Kidney (tissue), 14 donors: Measurements from ENCODE around the gene DZANK1. TPM values are rescaled to one million over a fixed set of nuclear protein-coding genes. Genes with fewer than 3 reads are reported as not detected.
A peak's percentile ranks its signal among the peaks of the same experiment; 100 is the strongest.

Experiments
- DNase-seq, 5 donors: peaks; one replicate each; pipeline ENCODE4 v3.0.0-alpha.2; 2013 to 2020
- FAIRE-seq: peaks from 2 replicates; lab custom pipeline; 2012; peaks lifted over from hg19 to GRCh38; lab: Jason Lieb, UNC
- H3K27ac ChIP-seq, 2 donors: one replicate each; pipeline ENCODE4 v1.7.0; 2013; ENCODE audit warnings: low read depth in 2 of 2, low read length in 2 of 2, inconsistent platforms in 1 of 2
- H3K27me3 ChIP-seq: one replicate; pipeline ENCODE4 v1.7.1; 2013; ENCODE audit warnings: low read length, inconsistent platforms; ENCODE audit not compliant: control insufficient read depth, insufficient read depth
- H3K36me3 ChIP-seq, 3 donors: one replicate each; pipeline versions ENCODE4 v1.7.0 to v1.7.1; 2013; ENCODE audit warnings: low read length in 3 of 3, control low read depth in 1 of 3, inconsistent platforms in 1 of 3; ENCODE audit not compliant: insufficient read depth in 3 of 3, control insufficient read depth in 2 of 3
- H3K4me1 ChIP-seq, 3 donors: one replicate each; pipeline versions ENCODE4 v1.7.0 to v1.7.1; 2013; ENCODE audit warnings: low read length in 3 of 3, inconsistent platforms in 1 of 3, low read depth in 1 of 3; ENCODE audit not compliant: control insufficient read depth in 2 of 3, insufficient read depth in 2 of 3
- H3K4me3 ChIP-seq, 3 donors: one replicate each; pipeline versions ENCODE4 v1.7.0 to v1.8.1; 2013; ENCODE audit warnings: low read length in 3 of 3, control low read depth in 1 of 3, inconsistent platforms in 1 of 3
- H3K9ac ChIP-seq, 3 donors: one replicate each; pipeline versions ENCODE4 v1.7.0 to v1.7.1; 2013; ENCODE audit warnings: low read length in 3 of 3, control low read depth in 1 of 3, inconsistent platforms in 1 of 3
- H3K9me3 ChIP-seq, 3 donors: one replicate each; pipeline versions ENCODE4 v1.7.0 to v1.7.1; 2013; ENCODE audit warnings: low read length in 3 of 3, control low read depth in 1 of 3, inconsistent platforms in 1 of 3; ENCODE audit not compliant: control insufficient read depth in 2 of 3, insufficient read depth in 1 of 3
- CTCF ChIP-seq: IDR thresholded peaks from 3 replicates; pipeline ENCODE4 v1.5.1; 2012; ENCODE audit warnings: mild to moderate bottlenecking, moderate library complexity, borderline replicate concordance; ENCODE audit not compliant: insufficient read depth; ENCODE audit errors: extremely low read depth
- intact Hi-C: fragments of 100-400 bp; cut with DNase I; formaldehyde crosslinking; loops from one replicate; pipeline ENCODE4 v1.11.1; 2022
- polyA plus RNA-seq: library from polyadenylated mRNA; stranded (reverse); fragments of 350-450 nt; fragmentation: Illumina TruSeq; extraction: RNeasy Lipid Tissue Mini Kit (QIAGEN cat#74804); gene quantifications from one replicate; pipeline ENCODE4 v1.2.3, GENCODE V29; 2014; ENCODE audit warnings: low read depth, low replicate concordance; ENCODE audit not compliant: insufficient read depth
- total RNA-seq: library from RNA; stranded (reverse); fragmentation: NEBNext Ultra II Directional; extraction: Animal tissue kit (Norgen Biotek cat#: 25700); gene quantifications from one replicate; pipeline ENCODE4 v1.2.1, GENCODE V29; 2021
- donor health status: control.
- donor health status: control.
- donor health status: control.
- donor health status: control.
- donor health status: control.
- donor health status: DM: yes; HTN: yes; CAD: no.
- donor health status: Normal renal cell carcinoma (clear cell type).

Gene DZANK1
- total and polyA plus RNA-seq, 2 donors from 2014 or later: 3.9 to 6.2 TPM

GRCh38 chr20:18465536-18466200 is 1.2 kb downstream of the DZANK1 start:
- Histone ChIP-seq H3K27me3 (no peaks in the 10 kb centered on the region), H3K9ac (peak overlapping the region in 1 of 3 donors; percentile 62), H3K4me3 (peak overlapping the region; percentile 86 to 99 (median 93)), H3K36me3 (peaks cover 0 to 3% (median 0%) of the 10 kb centered on the region in 3 donors), H3K4me1 (peaks cover 0 to 11% (median 0%) of the 10 kb centered on the region in 3 donors), H3K27ac (no peak overlapping the region), H3K9me3 (no peaks in the 10 kb centered on the region)
- FAIRE-seq: no peak
- intact Hi-C loops: no loop called here
- DNase-seq: peak in 2 of 5 donors; percentile 19 to 34
- TF ChIP-seq CTCF: no peak

- no peak overlapping the region for H3K4me3 ChIP-seq
- no peak overlapping the region for H3K27ac ChIP-seq
- intact Hi-C loops: no loop called here
- no peaks in the 10 kb centered on the region for H3K27me3 ChIP-seq
- no peak for TF ChIP-seq CTCF
- FAIRE-seq (no peak), DNase-seq (no peak)
- H3K36me3 ChIP-seq: no peaks in the 10 kb centered on the region
- peaks cover 0 to 5% (median 0%) of the 10 kb centered on the region in 3 donors for H3K9me3 ChIP-seq
- H3K4me1 ChIP-seq: no peaks in the 10 kb centered on the region
- no peak overlapping the region for H3K9ac ChIP-seq
These were observed 10.2 kb downstream of the DZANK1 start for GRCh38 chr20:18456600-18456999.

GRCh38 chr20:18443886-18444285 is 22.9 kb downstream of the DZANK1 start:
- no peaks in the 10 kb centered on the region for H3K9me3 ChIP-seq
- no peak overlapping the region for H3K9ac ChIP-seq
- H3K4me3 ChIP-seq: no peak overlapping the region
- DNase-seq: peak in 1 of 5 donors; percentile 15
- intact Hi-C loops: no loop called here
- H3K27ac ChIP-seq: no peak overlapping the region
- H3K27me3 ChIP-seq: no peaks in the 10 kb centered on the region
- no peak for TF ChIP-seq CTCF
- FAIRE-seq: no peak
- H3K36me3 ChIP-seq: no peaks in the 10 kb centered on the region
- H3K4me1 ChIP-seq: peaks cover 0 to 3% (median 0%) of the 10 kb centered on the region in 3 donors
